ENCODE results near the gene MARS1. TPM values are rescaled to one million over a fixed set of nuclear protein-coding genes. Genes with fewer than 3 reads are reported as not detected.
"Not testable (repeated sequence)": the region's sequence is repeated elsewhere in the genome, so short reads cannot be mapped to it uniquely, and the experiment has no call there.

Gene MARS1
- total RNA-seq, result 100 to 1,000 TPM; 368 to 386 TPM
- polyA plus RNA-seq, result 10 to 100 TPM; 81.0 to 93.5 (median 91.9) TPM
- 117 to 855 (median 269) reads per million in 6 experiments for total RNA-seq

DNA sequence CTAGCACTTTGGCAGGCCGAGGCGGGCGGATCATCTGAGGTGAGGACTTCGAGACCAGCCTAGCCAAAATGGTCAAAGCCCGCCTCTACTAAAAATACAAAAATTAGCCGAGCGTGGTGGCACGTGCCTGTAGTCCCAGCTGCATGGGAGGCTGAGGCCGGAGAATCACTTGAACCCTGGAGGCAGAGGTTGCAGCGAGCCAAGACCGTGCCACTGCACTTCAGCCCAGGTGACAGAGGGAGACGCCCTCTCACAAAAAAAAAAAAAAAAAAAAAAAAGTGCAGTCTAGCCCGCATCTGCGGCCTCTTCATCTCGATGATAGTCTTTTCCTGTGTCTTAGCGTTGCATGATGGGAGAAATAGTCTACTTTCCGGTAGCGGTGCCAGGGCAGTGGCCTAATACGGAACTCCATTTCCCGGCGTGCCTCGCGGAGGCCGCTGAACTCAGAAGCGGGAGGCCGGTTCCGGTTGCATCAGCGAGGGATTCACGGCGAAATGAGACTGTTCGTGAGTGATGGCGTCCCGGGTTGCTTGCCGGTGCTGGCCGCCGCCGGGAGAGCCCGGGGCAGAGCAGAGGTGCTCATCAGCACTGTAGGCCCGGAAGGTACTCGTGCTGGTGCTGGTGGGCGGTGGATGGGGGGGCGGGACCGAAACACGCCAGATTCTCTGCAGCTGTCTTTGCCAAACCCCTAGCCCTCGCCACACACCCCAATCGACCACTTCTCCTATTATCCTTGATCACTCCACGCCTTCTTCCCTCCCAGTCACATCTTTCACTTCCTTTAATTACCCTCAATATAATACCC lies at the start of gene MARS1:
TSS of gene MARS1 (plus strand) at position 472 of the 805 bp plus-strand sequence. CDS start at position 495, 23 bp downstream.
- ATAC-seq (peak; percentile 97 to 98), DNase-seq (peak; percentile 76 to 95 (median 90))
- Mint-ChIP-seq H3K9me3 (no peaks in the 10 kb centered on the region), H3K4me1 (peaks cover 13 to 43% (median 39%) of the 10 kb centered on the region in 4 donors), H3K27me3 (no peaks in the 10 kb centered on the region), H3K4me3 (peak within 1 kb of the TSS; percentile 92 to 99 (median 96)), H3K36me3 (peaks cover 8 to 43% (median 17%) of the 10 kb centered on the region in 3 donors), H3K27ac (peak within 1 kb of the TSS; percentile 88 to 98 (median 97))
- POLR2A ChIA-PET, result interaction anchor here (0.7 to 6.4 kb wide), 9 partner anchors 8 to 38 kb away, joined by 3 to 65 read pairs (median 6); partner anchors contain the start of genes ARHGAP9 and DDIT3

DNA sequence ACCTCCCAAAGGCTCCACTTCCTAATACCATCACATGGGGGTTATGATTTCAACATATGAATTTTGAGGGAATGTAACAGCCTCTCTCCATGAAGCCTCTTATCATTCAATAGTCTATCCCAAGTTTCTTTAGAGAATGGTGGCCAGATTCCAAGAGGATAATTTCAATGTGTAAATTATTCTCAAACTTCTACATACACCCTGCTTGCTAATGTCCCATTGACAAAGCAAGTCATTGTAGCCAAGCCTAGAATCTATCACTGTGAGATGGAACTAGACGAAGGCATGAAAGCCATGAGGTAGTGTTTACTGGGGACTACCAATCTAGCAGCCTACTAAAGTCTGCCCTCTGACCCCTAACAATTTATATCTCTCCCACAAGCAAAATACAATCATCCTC lies 49.5 kb upstream of the MARS1 start:
- no peak overlapping the region for H3K4me3 Mint-ChIP-seq
- no peak overlapping the region for H3K27ac Mint-ChIP-seq
- POLR2A ChIA-PET, result no interaction called here
- DNase-seq, result no peak
- peaks cover 0 to 8% (median 0%) of the 10 kb centered on the region in 3 donors for H3K36me3 Mint-ChIP-seq
- no peak for ATAC-seq
- peaks cover 5 to 8% (median 7%) of the 10 kb centered on the region in 4 donors for H3K4me1 Mint-ChIP-seq
- H3K9me3 Mint-ChIP-seq, result peaks cover 0 to 13% (median 8%) of the 10 kb centered on the region in 9 donors
- peaks cover 0 to 3% (median 0%) of the 10 kb centered on the region in 5 donors for H3K27me3 Mint-ChIP-seq

DNA sequence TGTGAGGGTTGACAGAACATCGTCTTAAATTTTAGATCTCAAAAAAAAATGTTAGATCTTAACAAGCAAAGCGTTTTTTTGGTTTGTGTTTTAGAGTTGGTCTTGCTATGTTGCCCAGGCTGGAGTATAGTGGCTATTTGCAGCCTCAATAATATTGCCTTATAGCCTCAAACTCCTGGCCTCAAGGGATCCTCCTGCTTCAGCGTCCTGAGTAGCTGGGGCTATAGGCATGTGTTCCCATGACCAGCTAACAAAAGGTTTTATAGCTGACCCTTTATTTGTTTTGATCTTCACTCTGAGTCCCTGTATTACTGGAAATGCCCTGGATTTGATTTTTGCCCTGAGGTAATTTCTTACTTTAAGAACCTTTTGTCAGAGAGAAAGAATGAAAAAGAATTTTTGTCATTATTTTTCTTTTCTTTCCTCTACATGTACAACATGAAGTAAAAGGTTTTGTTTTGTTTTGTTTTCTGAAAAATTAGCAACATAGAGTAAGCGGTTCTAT lies 48.1 kb upstream of the MARS1 start:
- ATAC-seq (no peak), DNase-seq (no peak)
- Mint-ChIP-seq H3K4me3 (no peak overlapping the region), H3K27ac (no peak overlapping the region), H3K27me3 (peaks cover 0 to 3% (median 0%) of the 10 kb centered on the region in 5 donors), H3K36me3 (peaks cover 0 to 8% (median 0%) of the 10 kb centered on the region in 3 donors), H3K4me1 (peaks cover 4 to 8% (median 7%) of the 10 kb centered on the region in 4 donors), H3K9me3 (peaks cover 0 to 13% (median 8%) of the 10 kb centered on the region in 9 donors)
- POLR2A ChIA-PET, result no interaction called here

DNA sequence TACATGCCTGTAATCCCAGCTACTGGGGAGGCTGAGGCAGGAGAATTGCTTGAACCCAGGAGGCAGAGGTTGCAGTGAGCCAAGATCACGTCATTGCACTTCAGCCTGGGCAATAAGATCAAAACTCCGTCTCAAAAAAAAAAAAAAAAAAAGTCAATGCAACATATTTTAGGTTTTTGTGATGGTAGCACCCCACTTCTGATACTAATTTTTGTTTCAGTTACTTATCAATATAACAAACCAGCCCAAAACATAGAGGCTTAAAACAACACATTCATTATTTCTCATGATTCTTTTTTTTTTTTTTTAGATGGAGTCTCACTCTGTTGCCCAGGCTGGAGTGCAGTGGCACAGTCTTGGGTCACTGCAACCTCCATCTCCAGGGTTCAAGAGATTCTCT lies 46.5 kb upstream of the MARS1 start:
- not testable (repeated sequence) for H3K27me3 Mint-ChIP-seq

DNA sequence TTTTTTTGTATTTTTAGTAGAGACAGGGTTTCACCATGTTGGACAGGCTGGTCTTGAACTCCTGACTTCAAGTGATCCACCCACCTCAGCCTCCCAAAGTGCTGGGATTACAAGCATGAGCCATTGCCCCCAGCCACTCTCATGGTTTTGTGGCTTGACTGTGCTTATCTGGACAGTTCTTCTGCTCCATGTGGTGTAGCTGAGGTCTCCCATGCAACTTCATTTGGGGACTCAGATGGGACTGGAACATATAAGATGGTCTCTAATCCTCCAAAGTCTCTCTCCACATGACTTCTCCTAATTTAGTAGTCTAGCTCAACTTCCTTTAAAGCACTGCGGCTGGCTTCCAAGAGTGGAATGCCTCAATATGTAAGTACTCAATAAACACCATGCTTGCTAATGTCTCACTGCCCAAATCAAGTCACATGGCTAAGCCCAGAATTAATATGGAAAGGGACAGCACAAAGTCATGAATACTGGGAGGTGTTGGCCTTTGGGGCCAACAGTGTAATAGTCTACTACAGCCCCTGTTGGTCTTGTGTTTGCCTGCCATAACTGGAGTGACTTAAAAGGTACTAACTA lies 45.9 kb upstream of the MARS1 start:
- ATAC-seq (no peak), DNase-seq (no peak)
- H3K4me1 Mint-ChIP-seq, result no peaks in the 10 kb centered on the region
- no peak overlapping the region for H3K4me3 Mint-ChIP-seq
- H3K27me3 Mint-ChIP-seq, result peaks cover 0 to 3% (median 3%) of the 10 kb centered on the region in 5 donors
- POLR2A ChIA-PET, result no interaction called here
- no peak overlapping the region for H3K27ac Mint-ChIP-seq
- peaks cover 0 to 8% (median 0%) of the 10 kb centered on the region in 3 donors for H3K36me3 Mint-ChIP-seq
- peaks cover 0 to 13% (median 8%) of the 10 kb centered on the region in 9 donors for H3K9me3 Mint-ChIP-seq

More for the DNA sequence above, 46.5 kb upstream of the MARS1 start:
- peaks cover 0 to 13% (median 8%) of the 10 kb centered on the region in 9 donors for H3K9me3 Mint-ChIP-seq
- H3K36me3 Mint-ChIP-seq, H3K27ac Mint-ChIP-seq, H3K4me1 Mint-ChIP-seq, POLR2A ChIA-PET, H3K4me3 Mint-ChIP-seq, ATAC-seq, DNase-seq: not testable (repeated sequence)

DNA sequence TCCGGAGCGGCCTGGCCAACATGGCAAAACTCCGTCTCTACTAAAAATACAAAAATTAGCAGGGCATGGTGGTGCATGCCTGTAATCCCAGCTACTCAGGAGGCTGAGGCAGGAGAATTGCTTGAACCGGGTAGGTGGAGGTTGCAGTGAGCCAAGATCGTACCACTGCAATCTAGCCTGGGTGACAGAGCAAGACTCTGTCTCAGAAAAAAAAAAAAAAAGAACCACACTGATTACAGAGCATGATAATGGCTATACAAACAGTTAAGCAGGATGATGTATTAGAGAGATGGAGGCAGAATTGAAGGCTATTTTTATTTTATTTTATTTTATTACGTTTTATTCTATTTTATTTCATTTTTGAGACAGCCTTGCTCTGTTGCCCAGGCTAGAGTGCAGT lies 43.5 kb upstream of the MARS1 start:
- H3K27me3 Mint-ChIP-seq, DNase-seq, H3K4me3 Mint-ChIP-seq, H3K4me1 Mint-ChIP-seq, POLR2A ChIA-PET, H3K36me3 Mint-ChIP-seq, ATAC-seq: not testable (repeated sequence)
- Mint-ChIP-seq H3K27ac (peak overlapping the region in 1 of 10 donors; percentile 32), H3K9me3 (peaks cover 0 to 13% (median 8%) of the 10 kb centered on the region in 9 donors)

DNA sequence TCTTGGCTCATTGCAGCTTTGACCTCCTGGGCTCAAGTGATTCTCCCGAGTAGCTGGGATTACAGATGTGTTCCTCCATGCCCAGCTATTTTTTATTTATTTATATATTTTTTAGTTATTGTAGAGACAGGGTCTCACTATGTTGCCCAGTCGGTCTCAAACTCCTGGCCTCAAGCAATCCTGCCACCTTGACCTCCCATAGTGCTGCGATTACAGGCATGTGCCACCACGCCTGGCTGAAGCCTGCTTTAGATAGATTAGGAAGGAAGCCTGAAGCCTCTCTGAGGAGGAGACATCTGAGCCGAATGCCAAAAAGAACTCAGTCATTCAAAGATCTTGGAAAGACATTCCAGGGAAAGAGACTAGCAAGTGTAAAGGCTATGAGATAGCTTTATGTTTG lies 43.1 kb upstream of the MARS1 start:
- Mint-ChIP-seq H3K4me3 (no peak overlapping the region), H3K9me3 (peaks cover 0 to 13% (median 8%) of the 10 kb centered on the region in 9 donors), H3K36me3 (peaks cover 0 to 8% (median 0%) of the 10 kb centered on the region in 3 donors), H3K27ac (no peak overlapping the region), H3K4me1 (no peaks in the 10 kb centered on the region), H3K27me3 (peaks cover 0 to 3% (median 3%) of the 10 kb centered on the region in 5 donors)
- DNase-seq, result no peak
- no peak for ATAC-seq
- POLR2A ChIA-PET, result no interaction called here

DNA sequence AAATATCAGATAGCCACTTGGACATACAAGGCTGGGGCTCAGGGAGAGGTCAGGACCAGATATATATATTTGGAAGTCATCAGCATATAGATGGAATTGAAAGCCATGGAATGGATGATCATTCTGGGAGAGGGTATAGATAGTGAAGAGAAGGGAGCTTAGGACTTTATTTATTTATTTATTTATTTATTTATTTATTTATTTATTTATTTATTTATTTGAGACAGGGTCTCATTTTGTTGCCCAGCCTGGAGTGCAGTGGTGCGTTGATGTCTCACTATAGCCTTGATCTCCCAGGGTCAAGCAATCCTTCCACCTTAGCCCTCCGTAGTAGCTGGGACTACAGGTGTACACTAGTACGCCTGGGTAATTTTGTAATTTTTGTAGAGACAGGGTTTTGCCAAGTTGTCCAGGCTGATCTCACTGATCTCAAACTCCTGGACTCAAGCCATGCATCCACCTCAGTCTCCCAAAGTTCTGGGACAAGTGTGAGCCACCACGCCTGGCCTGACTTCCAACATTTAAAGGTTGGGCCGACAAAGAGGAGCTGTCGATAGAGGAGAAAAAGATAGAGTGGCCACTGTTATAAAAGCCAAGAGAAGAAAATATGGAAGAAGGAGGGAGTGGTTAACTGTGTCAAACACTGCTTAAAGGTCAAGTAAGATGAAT lies 41.4 kb upstream of the MARS1 start:
- Mint-ChIP-seq H3K9me3 (peaks cover 0 to 8% (median 5%) of the 10 kb centered on the region in 9 donors), H3K36me3 (peaks cover 0 to 4% (median 0%) of the 10 kb centered on the region in 3 donors), H3K27me3 (peaks cover 0 to 3% (median 0%) of the 10 kb centered on the region in 5 donors), H3K4me3 (no peak overlapping the region), H3K4me1 (no peaks in the 10 kb centered on the region), H3K27ac (no peak overlapping the region)
- ATAC-seq, result no peak
- POLR2A ChIA-PET, result no interaction called here
- DNase-seq, result no peak

DNA sequence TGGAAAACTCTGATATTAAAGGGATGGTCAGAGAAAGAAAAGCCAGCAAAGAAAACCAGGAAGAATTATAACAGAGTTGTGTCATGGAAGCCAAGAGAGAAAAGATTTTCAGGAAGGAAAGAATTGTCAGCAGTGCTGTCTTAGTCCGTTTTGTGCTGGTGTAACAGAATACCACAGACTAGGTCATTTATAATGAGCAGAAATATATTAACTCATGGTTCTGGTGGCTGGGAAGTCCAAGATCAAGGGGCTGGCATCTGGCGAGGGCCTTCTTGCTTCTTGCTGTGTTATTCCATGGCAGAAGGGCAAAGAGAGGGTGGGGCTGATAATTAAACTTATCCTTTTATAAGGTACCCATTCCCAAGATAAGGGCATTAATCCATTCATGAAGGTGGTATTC lies 39.2 kb upstream of the MARS1 start:
- Mint-ChIP-seq H3K4me3 (no peak overlapping the region), H3K9me3 (no peaks in the 10 kb centered on the region), H3K4me1 (no peaks in the 10 kb centered on the region), H3K27me3 (peaks cover 0 to 3% (median 0%) of the 10 kb centered on the region in 5 donors), H3K36me3 (no peaks in the 10 kb centered on the region), H3K27ac (no peak overlapping the region)
- POLR2A ChIA-PET, result no interaction called here
- DNase-seq, result no peak
- no peak for ATAC-seq

DNA sequence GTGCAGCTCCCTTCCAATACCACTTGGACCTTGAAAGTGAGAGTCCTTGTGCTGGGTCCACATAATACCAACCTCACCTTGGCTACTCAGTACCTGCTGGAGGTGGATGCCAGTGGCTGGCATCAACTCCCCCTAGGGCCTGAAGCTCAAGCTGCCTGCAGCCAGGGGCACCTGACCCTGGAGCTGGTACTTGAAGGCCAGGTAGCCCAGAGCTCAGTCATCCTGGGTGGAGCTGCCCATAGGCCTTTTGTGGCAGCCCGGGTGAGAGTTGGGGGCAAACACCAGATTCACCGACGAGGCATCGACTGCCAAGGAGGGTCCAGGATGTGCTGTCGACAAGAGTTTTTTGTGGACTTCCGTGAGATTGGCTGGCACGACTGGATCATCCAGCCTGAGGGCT lies 38.5 kb upstream of the MARS1 start:
- no peaks in the 10 kb centered on the region for H3K4me1 Mint-ChIP-seq
- H3K27ac Mint-ChIP-seq, result no peak overlapping the region
- H3K36me3 Mint-ChIP-seq, result no peaks in the 10 kb centered on the region
- peaks cover 0 to 3% (median 0%) of the 10 kb centered on the region in 5 donors for H3K27me3 Mint-ChIP-seq
- POLR2A ChIA-PET, result no interaction called here
- H3K9me3 Mint-ChIP-seq, result no peaks in the 10 kb centered on the region
- no peak for ATAC-seq
- no peak overlapping the region for H3K4me3 Mint-ChIP-seq
- no peak for DNase-seq

DNA sequence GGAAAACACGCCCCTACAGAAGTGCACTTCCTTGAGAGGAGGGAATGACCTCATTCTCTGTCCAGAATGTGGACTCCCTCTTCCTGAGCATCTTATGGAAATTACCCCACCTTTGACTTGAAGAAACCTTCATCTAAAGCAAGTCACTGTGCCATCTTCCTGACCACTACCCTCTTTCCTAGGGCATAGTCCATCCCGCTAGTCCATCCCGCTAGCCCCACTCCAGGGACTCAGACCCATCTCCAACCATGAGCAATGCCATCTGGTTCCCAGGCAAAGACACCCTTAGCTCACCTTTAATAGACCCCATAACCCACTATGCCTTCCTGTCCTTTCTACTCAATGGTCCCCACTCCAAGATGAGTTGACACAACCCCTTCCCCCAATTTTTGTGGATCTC lies 37.8 kb upstream of the MARS1 start:
- DNase-seq (no peak), ATAC-seq (no peak)
- no peak overlapping the region for H3K4me3 Mint-ChIP-seq
- peak overlapping the region in 1 of 10 donors; percentile 35 for H3K27ac Mint-ChIP-seq
- no peaks in the 10 kb centered on the region for H3K4me1 Mint-ChIP-seq
- no peaks in the 10 kb centered on the region for H3K36me3 Mint-ChIP-seq
- H3K9me3 Mint-ChIP-seq, result no peaks in the 10 kb centered on the region
- H3K27me3 Mint-ChIP-seq, result peaks cover 0 to 3% (median 0%) of the 10 kb centered on the region in 5 donors
- POLR2A ChIA-PET, result interaction anchor here (0.6 to 0.8 kb wide), 2 partner anchors 20 to 473 kb away, joined by 3 read pairs; no protein-coding TSS in a partner anchor

DNA sequence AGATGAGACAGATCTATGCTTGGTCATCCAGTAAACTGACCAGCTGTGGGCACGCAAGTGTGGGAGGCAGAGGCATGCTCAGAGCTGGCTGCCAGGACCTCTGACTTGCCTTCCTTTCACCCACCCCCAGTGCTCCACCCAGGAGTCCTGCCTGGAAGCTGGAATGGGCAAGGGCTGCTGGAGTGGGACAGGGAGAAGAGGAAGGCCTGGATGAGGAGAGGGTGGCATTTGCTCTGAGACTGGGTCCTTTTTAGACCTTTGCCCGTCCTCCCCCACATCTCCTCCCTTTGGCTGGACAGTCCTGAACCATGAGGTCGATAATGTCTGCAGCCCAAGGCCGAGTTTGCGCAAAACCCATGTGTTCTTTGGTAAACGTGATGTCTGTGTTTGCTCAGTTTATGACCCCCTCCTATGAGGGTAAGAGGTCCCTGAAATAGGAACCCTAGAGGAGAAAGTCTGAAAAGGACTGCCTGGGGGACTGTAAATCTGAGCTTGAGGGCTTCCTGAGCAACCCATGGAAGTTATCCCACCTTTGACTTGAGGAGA lies 36.6 kb upstream of the MARS1 start:
- no peak for DNase-seq
- H3K36me3 Mint-ChIP-seq, result no peaks in the 10 kb centered on the region
- no peaks in the 10 kb centered on the region for H3K9me3 Mint-ChIP-seq
- H3K27ac Mint-ChIP-seq, result no peak overlapping the region
- no peak overlapping the region for H3K4me3 Mint-ChIP-seq
- H3K27me3 Mint-ChIP-seq, result peaks cover 0 to 3% (median 0%) of the 10 kb centered on the region in 5 donors
- no peak for ATAC-seq
- POLR2A ChIA-PET, result interaction anchor here (0.6 kb wide), 1 partner anchor 24 kb away, joined by 3 read pairs; no protein-coding TSS in a partner anchor
- H3K4me1 Mint-ChIP-seq, result peaks cover 7 to 10% (median 7%) of the 10 kb centered on the region in 4 donors

Measured in naive thymus-derived CD8-positive, alpha-beta T cell (primary cell).